Head of caudate nucleus (tissue), 42 donors: Measurements from ENCODE around the gene GLRA1.
A peak's percentile ranks its signal among the peaks of the same experiment; 100 is the strongest.

Experiments used
- DNase-seq, 42 donors: peaks; one replicate each; pipeline versions ENCODE4 v3.0.0 to v3.0.0-alpha.2; 2020 to 2021; ENCODE audit warnings: mixed read lengths in 7 of 42
- intact Hi-C: fragments of 100-400 bp; cut with DNase I; formaldehyde crosslinking; loops from one replicate; pipeline ENCODE4 v1.15.0; 2022

Gene GLRA1

DNA sequence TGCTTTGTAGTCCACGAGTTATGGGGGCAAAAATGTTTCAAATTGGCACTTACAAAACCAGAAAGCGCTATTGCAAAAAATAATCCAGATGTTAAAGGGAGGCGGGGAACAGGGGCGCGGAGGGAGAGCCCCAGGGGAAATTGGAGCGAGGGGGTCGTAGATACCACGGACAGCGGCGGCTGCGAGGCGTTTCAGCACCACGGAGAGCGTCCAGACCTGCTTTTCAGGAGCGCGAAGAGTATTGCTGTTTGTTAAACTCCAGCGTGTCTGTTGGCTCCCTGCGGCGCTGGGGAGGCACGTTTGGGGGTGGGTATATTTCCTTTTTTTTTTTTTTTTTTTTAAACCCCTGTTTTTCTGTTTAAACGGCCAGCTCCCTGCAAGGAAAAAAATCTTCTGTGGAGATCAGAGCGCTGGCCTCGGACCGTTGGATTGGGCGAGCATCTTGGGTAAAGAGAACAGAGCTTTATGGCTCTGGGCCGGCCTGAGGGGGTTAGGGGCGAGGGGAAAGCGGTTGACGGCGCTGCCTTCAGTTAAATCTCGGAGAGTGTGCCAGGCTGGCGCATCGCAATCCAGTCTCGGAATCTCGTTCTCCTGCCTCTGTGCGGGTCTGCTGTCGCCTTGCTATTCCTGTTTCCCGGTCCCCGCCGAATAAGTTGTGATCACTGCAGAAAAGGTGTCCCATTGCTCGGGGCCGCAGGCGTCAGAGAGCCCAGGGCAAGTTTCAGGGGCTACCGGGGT is at the start of gene GLRA1:
Gene GLRA1 (minus strand): TSS at position 288 of the 738 bp plus-strand sequence. CDS start 302 bp downstream, outside the sequence.
- DNase-seq, result peak in 40 of 42 donors; percentile 7 to 76 (median 40)
- intact Hi-C loops, result no loop called here

GRCh38 chr5:151970885-151971284 is 46.2 kb upstream of the GLRA1 start:
- DNase-seq, result no peak
- intact Hi-C loops, result no loop called here

GRCh38 chr5:151967865-151968264 is 43.2 kb upstream of the GLRA1 start:
- no peak for DNase-seq
- intact Hi-C loops, result no loop called here

DNA sequence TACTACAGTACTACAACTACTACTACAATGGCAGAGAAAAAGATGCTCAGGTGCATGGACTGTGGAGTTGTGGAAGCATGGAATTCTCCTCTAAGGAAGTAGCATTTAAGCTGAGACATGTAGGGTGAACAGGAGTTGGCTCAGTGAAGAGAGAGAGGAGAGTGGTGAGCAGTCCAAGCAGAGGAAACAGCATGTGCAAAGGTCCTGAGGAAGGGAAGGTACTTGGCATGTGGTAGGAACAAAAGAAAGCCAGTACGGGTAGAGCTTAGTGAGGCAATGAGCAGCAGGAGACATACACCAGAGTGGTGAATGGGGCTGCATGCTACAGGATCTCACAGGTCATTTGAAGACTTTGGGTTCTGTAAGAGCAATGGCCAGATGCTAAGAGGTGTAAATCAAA is 41.4 kb upstream of the GLRA1 start:
- DNase-seq, result no peak
- intact Hi-C loops, result no loop called here

- no peak for DNase-seq
- intact Hi-C loops, result no loop called here
Observed at GRCh38 chr5:151964471-151964870, 39.8 kb upstream of the GLRA1 start.

- no peak for DNase-seq
- intact Hi-C loops, result no loop called here
Observed at GRCh38 chr5:151961557-151961956, 36.9 kb upstream of the GLRA1 start.

- intact Hi-C loops, result no loop called here
- no peak for DNase-seq
Observed at GRCh38 chr5:151958111-151958510, 33.5 kb upstream of the GLRA1 start.

DNA sequence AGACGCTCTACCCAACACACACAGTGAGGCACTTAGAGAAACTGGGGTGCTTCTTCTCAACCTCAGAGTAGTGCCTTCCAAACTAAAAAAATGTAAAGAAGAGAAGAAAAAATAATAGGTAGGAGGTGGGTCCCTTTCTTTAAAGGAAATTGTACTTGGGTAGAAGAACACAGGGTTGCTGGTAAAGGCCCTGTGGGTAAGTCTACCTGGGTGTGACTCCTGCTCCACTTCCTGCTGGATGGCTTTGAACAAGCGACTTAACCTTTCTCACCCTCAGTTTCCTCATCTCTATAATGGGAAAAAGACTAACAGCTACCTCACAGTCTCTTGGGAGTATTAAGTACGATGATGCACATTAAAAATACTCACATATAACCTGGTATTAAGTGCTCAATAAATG is 32.1 kb upstream of the GLRA1 start:
- DNase-seq, result no peak
- intact Hi-C loops, result no loop called here

- DNase-seq, result no peak
Observed at GRCh38 chr5:151954255-151954654, 29.6 kb upstream of the GLRA1 start.

DNA sequence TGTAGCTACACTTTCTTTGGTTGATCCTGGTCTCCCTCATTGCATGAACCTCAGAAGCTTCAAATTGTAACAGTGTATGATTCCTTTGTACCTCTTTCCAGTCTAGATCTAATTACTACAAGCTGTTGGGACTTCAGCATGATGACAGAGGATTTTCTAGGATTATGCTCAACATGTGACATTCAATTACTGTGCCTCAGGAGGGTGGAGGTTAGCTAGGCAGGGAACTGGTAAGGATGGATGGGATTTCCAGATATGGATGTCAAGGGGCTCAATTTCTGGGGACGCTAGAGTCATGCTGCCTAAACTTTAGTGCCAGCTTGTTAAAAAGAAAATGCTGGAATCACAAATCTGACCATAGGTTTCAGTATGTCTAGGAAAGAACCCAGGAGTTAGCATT is 29.2 kb upstream of the GLRA1 start:
- intact Hi-C loops, result no loop called here

More at GRCh38 chr5:151954255-151954654, 29.6 kb upstream of the GLRA1 start:
- intact Hi-C loops, result no loop called here

DNA sequence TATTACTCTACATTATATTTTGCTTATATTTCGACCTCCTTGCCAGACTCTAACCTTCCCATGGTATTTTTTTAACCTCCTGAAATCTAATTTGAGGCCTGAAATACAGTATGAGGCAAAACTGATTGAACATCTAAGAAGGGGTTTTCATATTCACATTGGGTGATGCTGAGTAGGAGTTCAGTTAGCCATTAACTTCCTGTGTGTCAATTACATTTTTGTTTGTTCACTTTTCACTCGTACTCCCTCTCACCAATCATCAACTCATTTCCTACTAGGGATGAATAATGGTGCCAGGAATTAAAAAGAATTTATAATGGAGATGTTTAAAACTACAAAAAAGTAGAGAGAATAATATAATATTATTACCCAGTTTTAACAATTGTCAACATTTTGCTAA is 27.6 kb upstream of the GLRA1 start:
- intact Hi-C loops, result no loop called here
- no peak for DNase-seq

More for the DNA sequence above, 29.2 kb upstream of the GLRA1 start:
- DNase-seq, result no peak

DNA sequence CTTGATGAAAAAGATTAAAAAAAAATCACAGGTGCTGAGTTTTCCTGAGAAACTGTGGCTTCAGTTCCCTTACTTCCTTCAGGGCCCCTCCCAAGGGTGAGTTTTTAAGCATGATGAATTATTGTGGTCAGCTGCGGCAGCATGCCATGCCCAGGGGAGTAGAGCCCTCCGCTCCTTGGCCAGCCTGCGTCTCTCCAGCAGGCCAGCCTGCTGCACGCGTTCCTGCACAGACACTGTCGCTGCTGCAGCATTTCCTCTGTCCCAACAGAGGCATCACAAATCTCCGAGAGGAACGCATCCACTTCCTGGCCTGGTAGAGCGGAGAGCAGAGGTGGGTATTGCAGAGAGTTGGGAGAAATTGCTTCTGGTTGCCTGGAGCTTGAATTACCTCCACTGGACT is 26.1 kb upstream of the GLRA1 start:
- DNase-seq, result no peak
- intact Hi-C loops, result no loop called here

DNA sequence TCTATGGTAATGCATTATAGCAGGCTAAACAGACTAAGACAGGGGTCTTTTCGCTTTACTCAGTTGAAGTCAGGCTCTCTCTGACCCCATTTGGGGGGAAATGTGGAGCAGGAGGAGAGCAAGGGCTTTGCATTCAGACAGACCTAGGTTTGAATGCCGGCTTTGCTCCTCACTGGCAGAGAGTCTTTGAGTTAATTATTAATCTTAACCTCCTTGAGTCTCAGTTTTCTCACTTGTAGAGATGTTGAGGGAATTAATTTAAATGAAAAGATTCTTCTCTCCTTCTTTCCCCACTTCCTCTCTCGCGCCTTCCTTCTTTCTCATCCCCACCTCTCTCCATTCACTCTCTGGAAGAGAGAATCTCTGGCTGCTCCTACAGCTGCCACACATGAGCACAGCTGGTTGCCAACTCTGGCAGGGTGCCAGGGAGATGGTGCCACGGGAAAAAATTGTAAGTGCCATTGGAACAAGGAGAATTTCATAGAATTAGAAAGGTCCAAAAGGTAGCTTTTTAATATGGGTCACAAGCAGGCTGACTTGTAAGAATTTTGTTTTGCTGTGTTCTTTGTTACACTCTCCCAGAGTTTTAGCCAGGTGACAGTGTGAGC is 25.2 kb upstream of the GLRA1 start:
- peak in 3 of 42 donors; percentile 14 to 44 (median 37) for DNase-seq
- intact Hi-C loops, result no loop called here

- no peak for DNase-seq
- intact Hi-C loops, result no loop called here
Observed at GRCh38 chr5:151949113-151949512, 24.5 kb upstream of the GLRA1 start.

- no peak for DNase-seq
- intact Hi-C loops, result no loop called here
Observed at GRCh38 chr5:151947931-151948608, 23.4 kb upstream of the GLRA1 start.

DNA sequence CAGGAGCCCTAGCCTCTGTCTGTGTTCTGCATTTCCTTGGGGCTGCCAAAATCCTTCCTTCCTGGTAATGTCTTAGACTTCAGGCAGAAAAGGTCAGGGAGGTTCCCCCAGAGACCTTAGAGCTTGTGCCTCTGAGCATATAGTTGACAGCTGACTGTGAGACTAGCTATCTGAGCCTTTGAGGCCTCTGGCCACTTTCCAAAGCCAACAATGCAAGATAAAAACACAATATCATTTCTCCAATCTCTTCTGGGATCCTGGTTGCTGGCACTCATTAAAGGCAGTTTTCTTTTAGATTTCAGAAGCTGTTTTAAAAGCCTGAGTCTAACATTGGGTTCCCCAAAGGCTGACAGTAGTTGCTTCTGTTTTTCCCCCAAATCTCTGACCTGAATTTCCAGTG is 13.2 kb upstream of the GLRA1 start:
- DNase-seq, result no peak
- intact Hi-C loops, result no loop called here

GRCh38 chr5:151935135-151935695 is 10.6 kb upstream of the GLRA1 start:
- intact Hi-C loops, result no loop called here
- DNase-seq, result no peak

DNA sequence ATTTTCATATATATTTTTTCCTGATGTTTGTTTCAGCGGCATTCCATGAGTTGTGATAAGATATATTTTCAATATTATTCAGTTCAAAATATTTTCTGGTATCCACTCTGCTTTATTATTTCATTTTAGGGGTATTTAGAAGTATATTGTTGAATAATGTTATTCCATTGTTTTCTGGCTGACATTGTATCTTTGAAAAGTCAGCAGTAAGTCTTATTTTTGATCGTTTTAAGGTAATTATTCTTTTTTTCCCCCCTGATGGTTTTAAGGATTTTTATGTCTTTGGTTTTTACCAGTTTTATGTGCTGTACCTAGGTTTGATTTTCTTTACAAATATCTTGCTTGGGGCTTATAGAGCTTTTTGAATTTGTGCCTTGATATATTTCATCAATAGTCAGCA is 6.6 kb upstream of the GLRA1 start:
- DNase-seq, result no peak
- intact Hi-C loops, result no loop called here

GRCh38 chr5:151926188-151926587 is 1.5 kb upstream of the GLRA1 start:
- DNase-seq, result no peak
- intact Hi-C loops, result no loop called here

- peak in 22 of 42 donors; percentile 2 to 50 (median 18) for DNase-seq
- intact Hi-C loops, result no loop called here
Observed at GRCh38 chr5:151925340-151925739, 689 bp upstream of the GLRA1 start.
